Activated CD4-positive, alpha-beta T cell treated with anti-CD3 and anti-CD28 coated beads for 1 hour (primary cell): ENCODE data around the gene POU3F1.
"Not testable (repeated sequence)": the region's sequence is repeated elsewhere in the genome, so short reads cannot be mapped to it uniquely, and the experiment has no call there.

Source experiments
- DNase-seq: peaks from one replicate; pipeline ENCODE4 v3.0.0-alpha.2; 2020

POU3F1 gene

GRCh38 chr1:38045401-38046332 is 926 bp downstream of the POU3F1 start:
- no peak for DNase-seq

GRCh38 chr1:38044221-38045215 is 2.1 kb downstream of the POU3F1 start:
- no peak for DNase-seq

GRCh38 chr1:38043036-38043747 is 3.4 kb downstream of the POU3F1 start:
- DNase-seq: no peak

GRCh38 chr1:38041936-38042834 is 4.4 kb downstream of the POU3F1 start:
- DNase-seq: no peak

DNA sequence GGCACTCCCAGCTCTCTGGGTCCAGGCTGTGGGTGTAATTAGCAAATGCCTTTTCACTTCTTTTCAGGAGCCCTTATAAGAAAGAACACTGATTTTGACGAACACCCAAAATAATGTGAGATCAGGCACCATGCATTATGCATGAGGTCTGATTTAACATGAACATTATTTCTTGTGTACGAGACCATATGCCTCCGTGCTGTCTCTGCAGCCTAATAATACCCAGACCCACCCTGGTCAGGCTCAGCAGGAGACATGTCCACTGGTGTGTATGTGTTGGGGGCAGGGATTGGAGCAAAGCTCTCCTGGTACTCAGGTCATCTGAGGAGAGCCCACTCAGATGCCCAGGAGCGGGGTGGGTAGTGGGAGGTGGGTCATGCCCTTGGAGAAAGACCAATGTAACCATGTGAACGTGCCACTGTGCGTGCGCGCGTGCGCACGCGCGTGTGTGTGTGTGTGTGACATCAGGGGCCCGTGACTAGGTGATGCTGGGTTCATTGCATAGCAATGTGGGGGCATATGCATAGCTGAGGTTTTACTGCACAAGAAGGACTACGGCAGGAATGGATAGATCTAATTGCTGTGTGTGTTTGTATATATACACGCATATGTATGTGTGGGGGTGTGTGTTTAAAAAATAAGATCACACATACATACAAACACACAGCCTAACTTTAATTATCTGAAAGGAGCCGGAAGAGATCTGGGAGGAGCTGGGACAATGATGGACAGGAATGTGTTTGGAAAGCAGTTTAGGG is 7.1 kb downstream of the POU3F1 start:
- no peak for DNase-seq

DNA sequence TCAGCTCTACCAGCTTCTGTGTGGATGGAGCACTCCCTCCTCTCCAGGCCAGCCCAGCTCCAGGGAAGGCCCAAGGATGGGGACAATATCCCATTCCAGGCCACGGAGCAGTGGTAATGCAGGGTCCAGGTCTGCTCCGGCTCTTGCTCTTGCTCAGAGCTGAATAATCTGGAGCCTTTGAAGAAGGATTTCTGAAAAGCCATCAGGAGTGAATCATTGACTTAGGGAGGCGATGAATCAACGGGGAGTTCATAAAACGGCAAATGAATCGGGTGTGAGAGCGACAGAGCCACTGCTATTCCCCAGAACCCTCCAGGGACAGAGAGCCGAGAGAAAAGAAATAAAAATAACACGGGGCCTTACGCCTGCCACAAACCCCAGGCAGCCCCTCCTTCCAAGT is 7.7 kb downstream of the POU3F1 start:
- DNase-seq: no peak

DNA sequence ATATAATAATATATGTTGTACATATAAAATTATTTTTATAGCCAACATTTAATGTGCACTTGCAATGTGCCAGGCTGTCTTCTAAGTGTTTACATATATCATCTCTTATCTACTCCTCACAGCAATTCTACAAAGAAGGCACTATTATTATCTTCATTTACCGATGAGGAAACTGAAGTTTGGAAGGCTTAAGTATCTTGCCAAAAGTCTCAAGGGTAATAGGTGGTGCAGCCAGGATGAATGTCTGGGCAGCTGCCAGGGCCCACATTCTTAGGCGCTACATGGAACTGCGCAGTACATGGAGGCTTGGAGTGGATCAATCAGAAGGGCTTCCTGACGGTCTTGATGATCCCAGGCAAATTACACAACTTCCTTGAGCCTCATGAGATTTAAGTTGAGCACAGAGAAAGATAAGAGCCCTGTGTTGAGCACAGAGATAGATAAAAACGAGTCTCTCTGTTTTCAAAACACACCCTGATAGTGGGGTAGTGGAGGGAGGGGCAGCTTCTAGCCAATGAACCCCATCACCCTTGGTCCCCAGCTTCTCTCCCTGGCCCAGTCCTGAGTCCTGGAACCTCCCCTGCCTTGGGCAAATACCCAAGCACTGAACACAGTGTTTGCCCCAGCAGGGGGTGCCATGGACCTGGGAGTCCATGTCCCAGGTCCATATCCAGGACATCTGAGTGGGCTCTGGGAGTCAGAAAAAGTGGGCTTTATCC is 9.2 kb downstream of the POU3F1 start:
- DNase-seq: no peak

- no peak for DNase-seq
Observed at GRCh38 chr1:38034871-38035270, 11.7 kb downstream of the POU3F1 start.

DNA sequence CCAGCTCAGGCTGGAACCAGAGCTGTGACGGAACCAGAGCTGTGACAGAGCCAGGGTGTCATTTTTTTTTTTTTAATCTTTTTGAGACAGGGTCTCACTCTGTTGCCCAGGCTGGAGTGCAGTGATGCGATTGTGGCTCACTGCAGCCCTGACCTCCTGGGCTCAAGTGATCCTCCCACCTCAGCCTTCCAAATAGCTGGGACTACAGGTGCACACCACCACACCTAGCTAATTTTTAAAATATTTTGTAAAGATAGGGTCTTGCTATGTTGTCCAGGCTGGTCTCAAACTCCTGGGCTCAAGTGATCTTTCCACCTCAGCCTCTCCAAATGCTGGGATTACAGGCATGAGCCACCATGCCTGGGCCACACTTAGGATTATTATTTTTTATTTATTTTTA is 13.6 kb downstream of the POU3F1 start:
- DNase-seq: not testable (repeated sequence)

- DNase-seq: no peak
Observed at GRCh38 chr1:38031513-38031866, 15.1 kb downstream of the POU3F1 start.

GRCh38 chr1:38030596-38031512 is 15.7 kb downstream of the POU3F1 start:
- no peak for DNase-seq

DNA sequence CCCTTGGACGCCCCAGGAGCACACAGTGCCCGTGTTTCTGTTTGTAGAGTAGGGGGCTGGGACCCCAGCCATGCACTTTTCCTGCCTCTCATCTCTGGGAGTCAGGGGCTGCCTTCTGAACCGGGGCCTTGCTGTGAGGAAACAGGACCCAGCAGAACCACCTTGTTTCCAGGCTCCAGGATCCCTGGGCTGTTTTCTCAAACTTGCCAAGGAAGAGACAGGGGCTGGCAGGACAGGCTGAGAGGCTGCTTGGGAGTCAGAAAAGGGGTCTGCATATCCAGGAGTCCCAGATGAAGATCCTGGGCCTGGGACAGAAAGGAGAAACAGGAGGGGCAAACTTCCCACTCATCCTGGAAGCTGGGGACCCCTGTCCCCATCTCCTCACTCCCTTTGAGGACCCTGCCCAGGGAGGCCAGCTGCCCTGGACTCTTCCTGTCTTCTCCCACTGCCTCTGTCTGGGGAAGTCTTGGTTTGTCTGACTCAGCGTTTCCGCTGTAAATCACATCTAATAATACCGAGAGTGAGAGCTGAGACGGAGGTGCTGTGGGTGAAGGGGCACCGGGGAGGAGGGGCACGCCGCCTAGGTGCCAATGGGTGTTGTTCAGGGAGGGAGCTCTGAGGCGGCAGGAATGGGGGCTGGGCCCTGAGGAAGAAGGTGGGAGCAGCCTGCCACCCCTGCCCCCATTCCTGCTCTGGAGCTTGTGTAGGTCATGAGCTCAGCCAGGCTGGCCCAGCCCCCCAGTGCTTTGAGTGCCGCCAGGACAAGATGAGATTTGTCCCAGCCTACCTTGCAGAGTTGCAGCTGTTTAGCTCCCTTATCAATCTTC is 16.7 kb downstream of the POU3F1 start:
- no peak for DNase-seq

- DNase-seq: no peak
Observed at GRCh38 chr1:38029081-38029681, 17.4 kb downstream of the POU3F1 start.

DNA sequence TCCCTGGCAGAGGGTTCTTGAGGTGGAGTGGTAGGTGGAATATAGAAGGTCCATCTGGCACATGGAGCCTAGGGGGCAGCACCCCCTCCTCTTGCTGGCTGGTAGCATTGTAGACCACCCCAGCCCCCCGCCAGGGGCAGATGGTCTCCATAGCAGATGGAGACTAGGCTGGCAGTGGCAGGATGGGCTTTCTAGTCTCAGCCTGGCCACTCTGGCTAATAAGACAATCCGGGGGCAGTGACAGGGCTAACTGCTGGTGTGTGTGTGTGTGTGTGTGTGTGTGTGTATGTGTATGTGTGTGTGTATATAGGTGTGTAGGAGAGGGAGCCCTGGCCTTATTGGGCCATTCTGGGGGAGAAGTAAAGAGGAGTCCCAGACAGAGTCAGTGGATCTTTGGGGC is 17.9 kb downstream of the POU3F1 start:
- no peak for DNase-seq

- no peak for DNase-seq
Observed at GRCh38 chr1:38028105-38028591, 18.4 kb downstream of the POU3F1 start.

- no peak for DNase-seq
Observed at GRCh38 chr1:38027201-38028104, 19.1 kb downstream of the POU3F1 start.
